ENCODE measurements around the gene SPRYD3.

- TF ChIP-seq CTCF (conservative IDR thresholded peaks at IDR 0.05; ENCODE audit: low read depth in 2 of 2) = no peak
- TF ChIP-seq REST (IDR thresholded peaks at IDR 0.05; ENCODE audit: unreplicated experiment) = no peak
- TF ChIP-seq ZNF331 (CRISPR knock-in tag; IDR thresholded peaks at IDR 0.05; ENCODE audit: low read depth) = no peak
- TF ChIP-seq JUNB (IDR thresholded peaks at IDR 0.05; ENCODE audit: unreplicated experiment) = no peak
- TF ChIP-seq EZH2 (IDR thresholded peaks at IDR 0.05; ENCODE audit: low read depth, unreplicated experiment) = no peak
- no peak for TF ChIP-seq POLR2AphosphoS5 (IDR thresholded peaks at IDR 0.05; ENCODE audit: low read depth)
Measured at GRCh38 chr12:53105256-53105655, 26.1 kb upstream of the SPRYD3 start.

Data from GM23338 (cell line).